ENCODE results near the gene DLK1.

GRCh38 chr14:100762089-100762515, 35.4 kb downstream of the DLK1 start:
- TF ChIP-seq CTCF (IDR thresholded peaks at IDR 0.05) (no peak), POLR2A (IDR thresholded peaks at IDR 0.05) (no peak)

All from lower leg skin (tissue), 3 donors.